ENCODE measurements around the gene CHMP4B.

DNA sequence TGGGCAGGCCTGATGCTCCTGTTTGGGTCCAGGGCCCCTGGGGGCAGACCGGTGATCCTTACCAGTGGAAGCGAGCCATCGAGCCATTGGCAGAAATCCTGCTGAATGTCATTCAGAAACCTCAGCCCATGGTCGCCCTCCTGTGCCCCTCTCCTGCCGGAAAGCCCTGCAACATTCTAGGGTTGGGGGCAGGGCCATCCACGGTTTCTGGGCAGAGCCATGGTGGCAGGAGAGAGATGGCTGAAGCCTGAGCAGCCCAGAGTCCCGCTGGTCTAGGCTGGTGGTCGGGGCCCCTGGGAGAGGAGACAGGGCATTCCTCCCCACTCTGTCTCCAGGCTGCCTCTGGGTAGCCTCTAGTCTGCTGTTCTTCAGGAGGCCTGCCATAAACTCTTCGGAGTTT lies 19.6 kb upstream of the CHMP4B start:
- TF ChIP-seq, protein P1, sequence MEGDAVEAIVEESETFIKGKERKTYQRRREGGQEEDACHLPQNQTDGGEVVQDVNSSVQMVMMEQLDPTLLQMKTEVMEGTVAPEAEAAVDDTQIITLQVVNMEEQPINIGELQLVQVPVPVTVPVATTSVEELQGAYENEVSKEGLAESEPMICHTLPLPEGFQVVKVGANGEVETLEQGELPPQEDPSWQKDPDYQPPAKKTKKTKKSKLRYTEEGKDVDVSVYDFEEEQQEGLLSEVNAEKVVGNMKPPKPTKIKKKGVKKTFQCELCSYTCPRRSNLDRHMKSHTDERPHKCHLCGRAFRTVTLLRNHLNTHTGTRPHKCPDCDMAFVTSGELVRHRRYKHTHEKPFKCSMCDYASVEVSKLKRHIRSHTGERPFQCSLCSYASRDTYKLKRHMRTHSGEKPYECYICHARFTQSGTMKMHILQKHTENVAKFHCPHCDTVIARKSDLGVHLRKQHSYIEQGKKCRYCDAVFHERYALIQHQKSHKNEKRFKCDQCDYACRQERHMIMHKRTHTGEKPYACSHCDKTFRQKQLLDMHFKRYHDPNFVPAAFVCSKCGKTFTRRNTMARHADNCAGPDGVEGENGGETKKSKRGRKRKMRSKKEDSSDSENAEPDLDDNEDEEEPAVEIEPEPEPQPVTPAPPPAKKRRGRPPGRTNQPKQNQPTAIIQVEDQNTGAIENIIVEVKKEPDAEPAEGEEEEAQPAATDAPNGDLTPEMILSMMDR (IDR thresholded peaks at IDR 0.05; ENCODE audit: low read length), result no peak
- TF ChIP-seq EZH2 (optimal IDR thresholded peaks at IDR 0.05; ENCODE audit: low read depth, low read length) (no peak), EZH2phosphoT487 (IDR thresholded peaks at IDR 0.05; ENCODE audit: low read length) (no peak)
